Left ventricle myocardium inferior (tissue), 1 donor: Measurements from ENCODE around the gene BTD. TPM values are rescaled to one million over a fixed set of nuclear protein-coding genes. Genes with fewer than 3 reads are reported as not detected.

Experiments used
- DNase-seq: peaks from one replicate; pipeline ENCODE4 v3.0.0-alpha.2; 2020
- H3K27ac ChIP-seq: fragments of 200-600 bp; replicated peaks from 2 replicates; pipeline ENCODE4 v1.8.0; 2021
- H3K27me3 ChIP-seq: fragments of 200-600 bp; 2 replicates; pipeline ENCODE4 v1.8.0; 2021; ENCODE audit warnings: low read depth
- H3K36me3 ChIP-seq: fragments of 200-600 bp; 2 replicates; pipeline ENCODE4 v1.8.0; 2021
- H3K4me1 ChIP-seq: fragments of 200-600 bp; 2 replicates; pipeline ENCODE4 v1.8.0; 2021
- H3K4me3 ChIP-seq: fragments of 200-600 bp; 2 replicates; pipeline ENCODE4 v1.8.0; 2021; ENCODE audit warnings: mild to moderate bottlenecking, moderate library complexity
- H3K9me3 ChIP-seq: fragments of 200-600 bp; replicated peaks from 2 replicates; pipeline ENCODE4 v1.8.0; 2021
- intact Hi-C: fragments of 100-400 bp; cut with micrococcal nuclease; formaldehyde crosslinking; loops from one replicate; pipeline ENCODE4 v1.11.0; 2022
- total RNA-seq: library from RNA; stranded (reverse); fragmentation: NEBNext Ultra II Directional; extraction: Animal tissue kit (Norgen Biotek cat#: 25700); gene quantifications from one replicate; pipeline ENCODE4 v1.2.1, GENCODE V29; 2021
- TF ChIP-seq, protein P1 (sequence below): fragments of 200-600 bp; IDR thresholded peaks from 2 replicates; pipeline ENCODE4 v1.8.0; 2021; ENCODE audit warnings: antibody characterized with exemption, mild to moderate bottlenecking, borderline replicate concordance
- donor health status: DM: no; HTN: yes; CAD: no; lungs with severe emphysema.

BTD gene
- total RNA-seq, 1 donor from 2014 or later, result 9.2 TPM

DNA sequence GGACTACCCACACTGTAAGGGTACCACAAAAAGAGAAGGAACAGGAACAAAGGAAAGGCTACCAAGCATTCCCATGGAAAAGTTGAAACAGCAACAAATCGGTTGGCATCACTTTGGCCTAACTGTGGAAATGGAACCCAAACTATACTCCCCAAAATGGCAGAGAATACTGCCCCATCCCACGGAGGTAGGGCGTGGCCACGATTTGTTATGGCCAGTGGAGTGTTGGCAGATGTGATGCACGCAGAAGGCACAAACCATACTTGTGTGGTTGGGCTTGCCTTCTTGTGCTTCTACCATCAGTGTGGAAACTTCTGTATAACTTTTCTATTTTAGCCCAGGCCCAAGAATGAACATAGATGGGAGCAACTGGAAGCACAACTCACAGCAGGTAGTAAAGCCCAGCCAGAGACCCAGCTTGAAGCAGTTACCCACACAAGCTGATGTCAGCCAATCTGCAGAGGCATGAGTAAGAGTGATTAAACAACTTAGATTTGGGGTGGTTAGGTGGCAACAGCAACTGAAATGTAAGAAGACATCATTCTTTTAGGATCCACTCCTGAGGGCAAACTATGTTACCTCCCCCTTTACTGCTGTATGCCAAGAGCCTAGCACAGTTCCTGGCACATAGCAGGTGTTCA, 64.1 kb downstream of the BTD start:
- Histone ChIP-seq H3K9me3 (no peaks in the 10 kb centered on the region), H3K4me1 (peaks cover 6% of the 10 kb centered on the region), H3K27me3 (no peaks in the 10 kb centered on the region), H3K27ac (no peak overlapping the region), H3K4me3 (no peak overlapping the region), H3K36me3 (peaks cover 25% of the 10 kb centered on the region)
- intact Hi-C loops, result no loop called here
- no peak for DNase-seq
- TF ChIP-seq, protein P1, sequence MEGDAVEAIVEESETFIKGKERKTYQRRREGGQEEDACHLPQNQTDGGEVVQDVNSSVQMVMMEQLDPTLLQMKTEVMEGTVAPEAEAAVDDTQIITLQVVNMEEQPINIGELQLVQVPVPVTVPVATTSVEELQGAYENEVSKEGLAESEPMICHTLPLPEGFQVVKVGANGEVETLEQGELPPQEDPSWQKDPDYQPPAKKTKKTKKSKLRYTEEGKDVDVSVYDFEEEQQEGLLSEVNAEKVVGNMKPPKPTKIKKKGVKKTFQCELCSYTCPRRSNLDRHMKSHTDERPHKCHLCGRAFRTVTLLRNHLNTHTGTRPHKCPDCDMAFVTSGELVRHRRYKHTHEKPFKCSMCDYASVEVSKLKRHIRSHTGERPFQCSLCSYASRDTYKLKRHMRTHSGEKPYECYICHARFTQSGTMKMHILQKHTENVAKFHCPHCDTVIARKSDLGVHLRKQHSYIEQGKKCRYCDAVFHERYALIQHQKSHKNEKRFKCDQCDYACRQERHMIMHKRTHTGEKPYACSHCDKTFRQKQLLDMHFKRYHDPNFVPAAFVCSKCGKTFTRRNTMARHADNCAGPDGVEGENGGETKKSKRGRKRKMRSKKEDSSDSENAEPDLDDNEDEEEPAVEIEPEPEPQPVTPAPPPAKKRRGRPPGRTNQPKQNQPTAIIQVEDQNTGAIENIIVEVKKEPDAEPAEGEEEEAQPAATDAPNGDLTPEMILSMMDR, result no peak

- Histone ChIP-seq H3K4me3 (no peak overlapping the region), H3K9me3 (no peaks in the 10 kb centered on the region), H3K36me3 (peaks cover 25% of the 10 kb centered on the region), H3K27ac (no peak overlapping the region), H3K27me3 (no peaks in the 10 kb centered on the region), H3K4me1 (peaks cover 6% of the 10 kb centered on the region)
- TF ChIP-seq, protein P1, result no peak
- intact Hi-C loops, result no loop called here
- DNase-seq, result no peak
Observed at GRCh38 chr3:15666277-15666676, 64.7 kb downstream of the BTD start.

DNA sequence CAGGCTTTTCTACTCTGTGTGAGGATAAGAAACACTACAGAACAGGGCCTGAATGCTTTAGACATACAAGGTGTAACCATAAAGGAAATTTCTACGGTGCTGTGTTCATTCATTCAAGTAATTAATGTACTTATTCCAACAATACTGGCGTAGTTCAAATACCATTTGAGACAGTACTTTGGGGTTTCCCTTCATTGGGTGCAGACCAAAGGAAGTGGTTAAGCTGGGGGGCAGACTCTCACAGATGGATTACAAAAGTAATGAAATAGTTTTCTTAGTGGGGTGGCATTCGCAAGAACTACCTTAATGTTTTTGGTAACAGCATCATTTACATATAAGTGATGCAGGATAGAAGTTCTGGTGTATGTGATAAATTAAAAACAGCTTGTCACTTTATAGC, 65.9 kb downstream of the BTD start:
- peaks cover 6% of the 10 kb centered on the region for H3K4me1 ChIP-seq
- intact Hi-C loops, result no loop called here
- H3K27me3 ChIP-seq, result no peaks in the 10 kb centered on the region
- H3K27ac ChIP-seq, result no peak overlapping the region
- no peaks in the 10 kb centered on the region for H3K9me3 ChIP-seq
- no peak overlapping the region for H3K4me3 ChIP-seq
- DNase-seq, result no peak
- peaks cover 29% of the 10 kb centered on the region for H3K36me3 ChIP-seq
- TF ChIP-seq, protein P1, result no peak

- Histone ChIP-seq H3K4me1 (no peaks in the 10 kb centered on the region), H3K27ac (no peak overlapping the region), H3K36me3 (peaks cover 76% of the 10 kb centered on the region), H3K4me3 (no peak overlapping the region), H3K9me3 (no peaks in the 10 kb centered on the region), H3K27me3 (no peaks in the 10 kb centered on the region)
- DNase-seq, result no peak
- TF ChIP-seq, protein P1, result no peak
- intact Hi-C loops, result no loop called here
Observed at GRCh38 chr3:15673536-15673935, 72.0 kb downstream of the BTD start.

DNA sequence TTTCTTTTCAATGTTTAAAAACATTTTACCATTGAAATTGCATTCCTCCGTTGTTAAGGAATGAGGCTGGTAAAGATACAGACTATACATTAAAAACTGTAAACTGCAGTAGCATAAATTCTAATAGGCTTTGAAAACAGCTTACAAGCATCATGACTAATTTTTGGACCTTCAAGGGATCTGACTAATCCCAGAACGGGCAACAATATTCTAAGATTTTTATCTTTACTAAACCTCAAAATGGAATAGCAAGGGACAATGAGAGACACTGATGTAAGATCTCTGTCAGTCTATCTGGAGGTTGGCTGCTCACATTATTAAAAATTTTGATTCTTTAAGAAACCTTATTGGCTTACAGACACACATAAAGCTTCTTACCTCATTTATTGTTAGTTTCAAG, 74.7 kb downstream of the BTD start:
- no peak overlapping the region for H3K27ac ChIP-seq
- intact Hi-C loops, result no loop called here
- no peaks in the 10 kb centered on the region for H3K27me3 ChIP-seq
- H3K9me3 ChIP-seq, result no peaks in the 10 kb centered on the region
- H3K36me3 ChIP-seq, result peaks cover 65% of the 10 kb centered on the region
- TF ChIP-seq, protein P1, result no peak
- H3K4me3 ChIP-seq, result no peak overlapping the region
- no peaks in the 10 kb centered on the region for H3K4me1 ChIP-seq
- DNase-seq, result no peak
